GM19467 (cell line): ENCODE results near the gene ARHGEF12.

ENCODE experiments used
- ATAC-seq: cut with Tn5 transposase; IDR thresholded peaks from one replicate; pipeline ENCODE4 v1.9.1; 2021; ENCODE audit warnings: mild to moderate bottlenecking, moderate library complexity; ENCODE audit not compliant: unreplicated experiment

ARHGEF12 gene

GRCh38 chr11:120536091-120536796, 200.0 kb downstream of the ARHGEF12 start:
- no peak for ATAC-seq

GRCh38 chr11:120536797-120537169, 200.6 kb downstream of the ARHGEF12 start:
- ATAC-seq, result no peak

GRCh38 chr11:120537996-120538395, 201.8 kb downstream of the ARHGEF12 start:
- ATAC-seq, result no peak

- no peak for ATAC-seq
Observed at GRCh38 chr11:120538707-120539106, 202.5 kb downstream of the ARHGEF12 start.
